ENCODE data around the gene SMPD3.

Gene SMPD3

GRCh38 chr16:68432701-68433100 lies 15.6 kb downstream of the SMPD3 start:
- FAIRE-seq: no peak

DNA sequence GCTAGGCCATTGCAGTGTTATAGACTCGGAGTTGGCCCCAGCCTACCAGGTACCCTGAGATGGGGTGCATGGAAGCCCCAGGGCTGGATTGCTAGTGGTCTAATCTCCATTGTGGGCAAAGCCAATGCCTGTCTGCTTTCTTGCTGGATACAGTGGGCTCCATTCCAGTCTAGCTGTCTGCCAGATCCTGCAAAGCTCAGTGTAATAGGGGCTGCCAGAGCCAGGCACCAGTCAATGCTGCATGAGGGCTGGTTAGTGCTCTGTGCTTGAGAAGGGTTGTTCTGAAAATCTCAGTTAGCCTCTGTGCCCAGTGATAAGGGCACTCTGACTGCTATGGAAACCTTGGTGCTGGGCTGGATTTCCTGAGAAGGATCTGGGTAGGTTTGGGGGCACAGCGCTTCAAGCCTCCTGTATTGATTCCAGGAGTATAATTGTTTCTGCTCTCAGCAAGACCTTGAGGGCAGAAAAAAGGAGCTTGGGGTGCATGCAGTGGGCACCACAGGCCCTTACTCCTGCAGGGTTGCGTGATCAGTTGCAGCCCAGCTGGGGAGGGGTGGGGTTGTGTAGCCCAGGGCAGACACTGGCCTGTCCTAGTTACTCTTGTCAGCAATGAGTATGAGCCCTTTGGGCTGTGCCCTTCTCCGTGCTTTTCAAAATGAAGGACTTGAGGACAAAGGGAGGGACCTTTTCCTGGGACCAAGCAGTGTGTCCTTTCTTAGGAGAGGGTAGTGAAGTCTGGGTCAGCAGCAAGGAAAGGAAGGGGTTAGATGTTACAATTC lies 19.0 kb downstream of the SMPD3 start:
- FAIRE-seq: no peak

- FAIRE-seq: no peak
Observed at GRCh38 chr16:68427649-68428303, 20.5 kb downstream of the SMPD3 start.

DNA sequence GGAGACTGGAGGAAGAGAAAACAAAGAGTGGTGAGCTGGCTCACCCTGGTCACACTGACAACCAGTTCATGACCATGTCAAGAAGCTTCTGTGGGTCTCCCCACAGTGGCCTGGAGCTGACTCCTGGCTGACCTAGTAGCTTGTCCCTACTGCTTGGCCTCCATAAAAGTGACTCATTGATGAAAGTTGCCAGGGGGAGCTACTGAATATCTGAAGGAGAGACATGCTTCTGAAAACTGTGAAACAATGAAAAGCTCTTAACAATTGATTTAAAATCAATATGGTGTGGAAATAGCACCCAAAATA lies 22.0 kb downstream of the SMPD3 start:
- no peak for FAIRE-seq

DNA sequence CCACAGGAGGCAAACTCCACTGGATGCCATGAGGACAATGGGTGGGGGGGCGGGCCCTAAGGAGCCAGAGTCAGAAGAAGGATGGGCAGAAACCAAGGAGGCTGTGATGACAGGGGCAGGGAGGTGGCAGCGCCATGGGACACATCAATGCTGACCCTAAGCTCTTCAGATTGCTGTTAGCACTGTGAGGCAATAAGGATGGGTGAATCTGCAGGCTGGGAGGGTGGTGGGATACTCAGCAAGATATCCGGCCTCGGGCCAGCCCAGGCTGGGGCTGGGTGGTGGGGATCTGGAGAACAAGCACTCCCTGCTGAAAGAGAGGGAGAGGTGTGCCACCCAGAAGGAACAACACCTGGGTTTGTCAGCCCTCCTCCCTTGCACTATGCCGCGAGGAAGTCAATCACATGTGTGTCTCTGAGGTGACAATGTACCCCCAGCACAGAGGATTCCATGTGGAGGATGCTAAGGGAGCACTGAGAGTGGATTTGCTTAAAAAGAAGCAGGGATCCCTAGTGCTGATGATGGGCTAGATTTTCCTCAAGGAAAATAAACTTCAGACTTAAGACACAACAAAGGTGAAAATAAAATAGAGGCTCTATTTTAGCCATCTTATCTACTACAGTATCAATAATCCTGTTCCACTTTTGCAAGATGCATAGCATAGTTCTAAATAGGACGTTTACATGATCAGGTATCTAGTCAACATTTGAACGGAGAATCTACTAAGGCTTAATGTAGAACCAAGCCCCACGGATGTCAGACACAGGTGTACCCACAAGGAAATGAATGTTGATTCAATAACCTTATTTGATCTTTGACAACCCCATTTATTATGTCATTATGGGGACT lies 22.6 kb downstream of the SMPD3 start:
- FAIRE-seq: no peak

GRCh38 chr16:68423771-68424170 lies 24.5 kb downstream of the SMPD3 start:
- FAIRE-seq: no peak

DNA sequence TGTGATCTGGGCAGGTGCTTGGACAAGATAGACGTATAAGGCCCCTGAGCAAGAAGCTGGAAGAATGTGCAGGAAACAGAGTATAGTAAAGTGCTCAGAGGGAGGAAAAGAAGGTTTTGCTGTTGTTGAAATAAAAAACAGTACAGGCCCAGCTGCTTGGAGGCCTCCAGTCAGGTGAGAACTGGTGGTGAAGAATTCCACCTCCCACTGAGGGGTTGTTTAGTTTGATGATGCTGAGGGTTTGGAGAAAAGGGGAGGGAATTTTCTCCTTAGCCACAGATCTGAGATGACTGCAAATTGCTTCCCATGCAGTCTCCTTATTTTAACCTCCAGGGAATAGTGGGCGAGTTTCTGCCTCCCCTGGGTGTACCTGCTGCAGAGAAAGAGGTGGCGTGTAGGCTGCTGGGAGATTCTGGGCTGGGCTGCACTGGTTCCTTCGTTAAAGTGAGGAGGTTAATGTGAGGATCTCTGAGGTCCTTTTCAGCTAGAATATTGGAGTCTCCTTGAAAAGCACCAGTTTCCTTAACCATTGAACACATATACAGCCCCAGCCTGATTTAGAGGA lies 25.8 kb downstream of the SMPD3 start:
- FAIRE-seq: no peak

GRCh38 chr16:68421076-68421475 lies 27.2 kb downstream of the SMPD3 start:
- FAIRE-seq: no peak

DNA sequence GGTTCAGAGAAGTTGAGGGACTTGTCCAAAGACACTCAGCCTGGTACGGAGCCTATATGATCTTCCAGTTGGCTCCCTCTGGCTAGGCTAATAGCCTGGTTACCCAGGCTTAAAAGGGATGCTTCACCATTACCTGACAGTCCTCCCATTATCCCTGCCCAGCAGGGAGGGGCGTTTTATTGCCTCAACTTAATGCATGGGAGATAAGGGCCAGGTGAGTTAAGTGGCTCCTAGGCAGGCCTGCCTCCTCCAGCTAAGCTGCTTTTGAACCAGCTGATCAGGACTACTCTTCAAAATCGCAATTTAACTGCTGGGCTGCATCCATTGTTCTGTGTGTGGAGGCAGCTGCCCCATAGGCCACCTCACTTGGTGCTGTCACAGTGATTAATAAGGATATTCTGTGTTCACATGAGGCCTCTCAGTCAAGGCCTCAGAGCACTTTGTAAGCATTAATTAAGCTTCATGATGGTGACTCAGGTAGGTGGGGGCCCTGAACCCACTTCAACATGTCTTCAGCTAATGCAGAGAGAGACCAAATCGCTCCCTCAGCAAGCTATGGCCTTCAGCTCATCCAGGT lies 27.9 kb downstream of the SMPD3 start:
- no peak for FAIRE-seq

DNA sequence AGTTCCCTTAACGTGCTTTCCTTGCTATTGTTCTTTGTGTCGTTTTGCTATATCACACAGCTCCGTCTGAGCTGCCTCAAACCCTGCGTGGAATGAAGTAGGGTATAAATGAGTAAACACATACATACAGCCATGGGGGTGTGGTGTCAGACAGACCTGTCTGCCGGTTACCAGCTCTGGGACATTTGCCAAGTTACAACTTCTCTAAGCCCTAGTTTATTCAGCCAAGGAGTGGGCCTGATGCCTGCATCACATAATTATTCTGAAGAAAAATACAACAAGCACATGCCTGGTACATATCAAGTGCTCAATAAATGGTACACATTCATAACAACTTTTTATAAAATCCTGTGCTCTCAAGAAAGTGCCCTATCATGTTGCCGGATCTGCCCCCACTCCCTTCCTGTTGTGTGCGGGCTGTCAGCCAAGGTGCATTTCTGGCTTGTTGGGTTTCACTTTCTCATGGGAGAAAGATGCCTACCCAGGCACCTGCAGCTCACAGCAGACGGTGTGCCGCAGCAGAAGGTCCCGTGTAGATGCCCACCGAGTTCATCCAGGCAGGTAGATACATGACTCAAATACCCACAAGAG lies 30.5 kb downstream of the SMPD3 start:
- no peak for FAIRE-seq

DNA sequence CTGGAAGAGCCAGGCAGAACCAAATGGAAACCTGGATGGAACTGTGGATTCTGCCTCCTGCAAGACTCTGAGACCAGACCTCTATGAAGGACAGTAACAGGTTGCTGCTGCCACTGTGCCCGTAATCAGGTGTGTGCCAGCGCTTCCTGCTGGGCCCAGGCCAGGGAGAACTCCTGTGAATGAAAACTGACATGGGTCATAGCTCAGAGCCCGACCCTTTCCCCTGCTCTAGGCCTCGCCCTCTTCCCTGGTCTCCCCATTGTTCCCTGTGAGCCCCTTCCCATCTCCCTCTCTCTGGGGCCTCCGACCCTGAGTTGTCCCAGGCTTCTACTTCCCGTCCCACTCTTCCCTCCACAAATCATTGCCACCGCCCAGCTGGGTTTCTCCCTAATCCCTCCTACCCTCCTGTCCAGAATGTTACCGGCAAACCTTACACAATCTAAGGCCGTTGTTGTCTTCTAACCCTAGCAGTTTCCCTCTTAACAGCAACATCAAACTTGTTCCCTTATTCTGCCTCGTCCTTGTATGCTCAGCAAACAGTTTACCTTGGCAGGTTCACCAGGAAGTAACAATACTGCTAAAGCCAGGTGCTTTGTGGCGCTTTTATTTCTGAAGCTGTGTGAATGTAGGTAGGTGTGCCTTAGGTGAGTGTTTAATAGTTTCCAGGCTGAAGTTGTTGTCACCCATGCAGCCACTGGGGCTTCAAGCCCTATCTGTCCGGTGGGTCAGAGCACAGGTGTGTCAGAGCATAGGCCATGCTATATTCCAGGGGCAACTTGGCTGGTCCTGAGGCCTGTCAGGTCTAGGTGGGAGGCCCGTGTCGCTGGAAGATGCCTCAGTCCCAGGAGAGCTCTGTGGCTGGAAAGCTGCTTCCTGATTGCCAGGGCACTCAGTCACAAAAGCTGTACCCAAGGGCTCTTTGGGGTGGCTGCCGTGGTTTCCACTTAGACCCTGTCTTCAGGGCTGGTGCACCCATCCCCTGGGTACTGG lies 32.0 kb downstream of the SMPD3 start:
- FAIRE-seq: no peak

- no peak for FAIRE-seq
Observed at GRCh38 chr16:68414581-68414980, 33.7 kb downstream of the SMPD3 start.

DNA sequence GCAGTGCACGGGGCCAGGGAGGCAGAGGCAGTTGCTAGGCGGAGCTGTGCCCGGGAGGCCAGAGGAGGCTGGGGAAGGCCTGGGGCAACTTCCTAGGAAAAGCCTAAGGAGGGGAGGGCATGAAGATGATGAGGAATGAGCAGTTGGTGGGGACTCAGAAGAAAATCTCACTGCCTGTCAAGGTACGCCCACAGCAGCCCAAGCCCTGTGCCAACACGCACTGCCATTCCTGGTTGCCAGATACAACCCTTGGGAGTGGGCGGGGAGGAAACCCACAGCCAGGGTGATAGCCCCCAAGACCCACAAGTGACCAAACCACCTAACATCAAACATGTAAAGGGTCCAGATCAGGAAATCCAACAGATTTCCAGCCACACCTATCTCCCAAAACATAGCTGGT lies 36.2 kb downstream of the SMPD3 start:
- no peak for FAIRE-seq

GRCh38 chr16:68411086-68411485 lies 37.2 kb downstream of the SMPD3 start:
- no peak for FAIRE-seq

- no peak for FAIRE-seq
Observed at GRCh38 chr16:68408967-68409366, 39.3 kb downstream of the SMPD3 start.

- no peak for FAIRE-seq
Observed at GRCh38 chr16:68408428-68408827, 39.9 kb downstream of the SMPD3 start.

DNA sequence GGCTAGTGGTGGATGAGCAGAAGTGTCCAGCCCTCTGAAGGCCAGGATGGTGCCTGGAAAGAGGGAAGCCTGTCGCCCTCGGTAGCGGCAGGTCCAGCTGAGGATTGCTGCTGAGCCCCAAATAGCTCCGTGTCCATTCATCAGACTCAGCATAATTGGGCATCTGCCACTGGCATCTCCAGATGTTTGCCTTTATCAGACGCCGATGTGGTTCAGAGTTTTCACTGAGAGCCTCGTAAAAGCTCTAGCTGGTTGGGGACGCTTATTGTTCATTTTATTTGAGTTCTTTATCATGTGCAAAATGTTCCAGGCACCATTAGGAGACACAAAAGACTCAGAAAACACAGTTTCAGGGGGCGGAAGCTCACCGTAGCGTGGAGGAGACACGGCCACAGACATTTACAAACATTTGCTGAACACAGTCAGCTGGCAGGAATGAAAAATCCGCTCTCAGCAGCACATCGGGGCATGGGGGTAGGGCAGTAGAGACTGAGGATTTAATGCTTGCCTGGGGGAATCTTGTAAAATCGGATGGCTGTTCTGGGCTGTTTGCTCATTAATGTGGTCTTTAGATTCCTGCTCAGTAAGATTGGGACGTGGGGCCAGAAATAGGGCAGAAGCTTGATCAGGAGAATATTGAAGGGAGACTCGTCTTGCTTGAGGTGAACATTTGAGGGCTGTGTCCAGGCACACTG lies 41.7 kb downstream of the SMPD3 start:
- FAIRE-seq: no peak

DNA sequence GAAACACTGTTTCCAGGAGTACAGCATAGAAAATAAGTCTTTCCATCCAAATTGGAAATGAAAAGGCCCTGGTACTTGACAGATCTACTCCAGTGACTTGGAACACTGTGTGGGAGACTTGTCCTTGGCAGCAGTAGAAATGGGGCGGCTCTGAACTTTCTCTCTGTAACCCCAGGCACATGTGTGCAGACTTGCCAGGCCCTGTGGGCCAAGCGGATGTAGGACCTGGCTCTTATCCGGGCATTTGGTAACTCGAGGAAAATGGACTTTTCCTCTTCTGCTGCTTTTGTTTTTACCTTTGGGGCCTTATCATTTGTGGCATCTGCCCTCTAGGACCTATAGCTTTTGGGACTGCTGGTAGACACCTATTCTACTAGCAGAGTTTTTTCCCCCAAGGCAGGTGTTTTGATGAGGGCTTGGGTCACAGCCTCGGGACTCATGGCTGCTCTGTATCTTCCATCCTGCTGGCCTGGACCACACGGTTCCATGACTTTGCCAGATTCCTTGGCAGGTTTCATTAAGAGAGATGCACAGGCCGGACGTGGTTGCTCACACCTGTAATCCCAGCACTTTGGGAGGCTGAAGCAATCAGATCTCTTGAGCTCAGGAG lies 43.5 kb downstream of the SMPD3 start:
- FAIRE-seq: no peak

GRCh38 chr16:68403704-68404103 lies 44.6 kb downstream of the SMPD3 start:
- FAIRE-seq: no peak

GRCh38 chr16:68403177-68403576 lies 45.1 kb downstream of the SMPD3 start:
- no peak for FAIRE-seq

GRCh38 chr16:68402748-68403040 lies 45.6 kb downstream of the SMPD3 start:
- FAIRE-seq: no peak
